GM18526 (cell line): ENCODE measurements around the gene SIMC1.
"Not testable (repeated sequence)": the region's sequence is repeated elsewhere in the genome, so short reads cannot be mapped to it uniquely, and the experiment has no call there.

Experiments used
- POLR2A ChIP-seq: IDR thresholded peaks from 3 replicates; pipeline ENCODE4 v1.6.1; 2011; ENCODE audit not compliant: insufficient read length; ENCODE audit errors: extremely low read depth

The SIMC1 gene

GRCh38 chr5:176237971-176238644, at the start of gene SIMC1:
Gene SIMC1 (plus strand): TSS chr5:176238424. CDS start chr5:176238509, 85 bp downstream.
- TF ChIP-seq POLR2A = not testable (repeated sequence)

- TF ChIP-seq POLR2A = no peak
These were observed 49.6 kb upstream of the SIMC1 start for GRCh38 chr5:176188506-176189193.

- no peak for TF ChIP-seq POLR2A
These were observed 48.4 kb upstream of the SIMC1 start for GRCh38 chr5:176189857-176190256.

GRCh38 chr5:176190886-176191755, 47.1 kb upstream of the SIMC1 start:
- TF ChIP-seq POLR2A = no peak

DNA sequence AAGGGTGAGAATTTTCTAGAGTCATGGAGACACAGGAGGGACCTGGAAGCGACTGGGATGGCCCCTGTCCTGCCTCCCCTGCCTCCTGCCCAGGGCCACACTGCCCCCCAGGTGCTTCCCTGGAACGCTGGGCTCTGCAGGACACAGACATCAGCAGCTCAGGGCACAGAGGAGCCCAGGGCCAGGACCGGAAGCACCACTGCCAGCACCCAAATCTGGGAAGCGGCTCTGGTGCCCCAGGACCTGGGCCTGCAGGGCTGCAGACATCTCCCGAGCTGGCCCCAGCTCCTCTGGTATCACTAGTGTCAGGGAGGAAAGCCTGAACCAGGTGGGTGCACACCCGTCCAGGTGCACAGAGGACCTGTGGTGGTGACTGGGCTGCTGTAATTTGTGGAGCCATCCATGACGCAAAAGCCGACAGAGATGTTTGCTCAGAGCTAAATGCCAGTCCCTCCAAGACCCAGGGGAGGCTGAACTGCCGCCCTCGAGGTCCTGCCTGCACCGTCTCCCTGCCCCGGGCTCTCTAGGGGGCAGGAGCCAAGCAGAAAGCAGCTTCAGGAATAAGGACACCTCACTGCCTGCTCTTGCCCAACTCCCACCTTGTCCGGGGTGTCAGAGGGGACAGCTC, 46.0 kb upstream of the SIMC1 start:
- TF ChIP-seq POLR2A = no peak

- no peak for TF ChIP-seq POLR2A
These were observed 36.4 kb upstream of the SIMC1 start for GRCh38 chr5:176201811-176202210.

- no peak for TF ChIP-seq POLR2A
These were observed 35.1 kb upstream of the SIMC1 start for GRCh38 chr5:176203086-176203485.

DNA sequence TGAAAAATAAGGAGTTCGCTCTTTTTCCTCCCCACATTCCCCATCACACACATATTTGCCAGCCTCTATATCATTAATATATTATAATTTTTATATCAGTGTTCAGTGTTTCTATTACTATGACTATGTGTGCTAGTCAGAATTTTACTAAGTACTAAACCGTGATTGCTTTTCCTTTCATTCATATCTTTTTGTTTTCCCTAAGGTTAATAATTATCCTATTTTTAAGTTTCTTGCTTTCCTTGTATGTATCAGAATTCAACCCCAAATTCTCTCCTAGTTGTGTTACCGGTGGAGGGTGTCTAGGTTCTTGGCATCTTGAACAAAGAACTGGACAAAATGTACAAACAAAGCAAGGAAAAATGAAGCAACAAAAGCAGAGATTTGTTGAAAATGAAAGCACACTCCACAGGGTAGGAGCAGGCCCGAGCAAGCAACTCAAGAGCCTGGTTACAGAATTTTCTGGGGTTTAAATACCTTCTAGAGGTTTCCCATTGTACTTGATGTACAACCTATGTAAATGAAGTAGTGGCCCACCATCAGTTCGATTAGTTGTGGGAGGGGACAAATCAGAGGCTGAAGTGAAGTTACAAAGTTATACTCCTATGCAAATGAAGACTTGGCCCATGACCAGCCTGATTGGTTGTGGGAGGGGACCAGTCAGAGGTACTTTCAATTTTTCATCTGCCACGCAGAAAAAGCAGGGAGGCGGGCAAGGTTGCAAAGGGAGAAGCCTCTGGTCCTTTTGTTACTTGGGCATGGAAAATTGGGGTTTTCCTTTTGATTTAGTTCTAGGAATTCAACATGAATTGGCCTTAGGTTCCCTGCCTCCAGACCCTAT, 79.5 kb downstream of the SIMC1 start:
- TF ChIP-seq POLR2A = no peak

DNA sequence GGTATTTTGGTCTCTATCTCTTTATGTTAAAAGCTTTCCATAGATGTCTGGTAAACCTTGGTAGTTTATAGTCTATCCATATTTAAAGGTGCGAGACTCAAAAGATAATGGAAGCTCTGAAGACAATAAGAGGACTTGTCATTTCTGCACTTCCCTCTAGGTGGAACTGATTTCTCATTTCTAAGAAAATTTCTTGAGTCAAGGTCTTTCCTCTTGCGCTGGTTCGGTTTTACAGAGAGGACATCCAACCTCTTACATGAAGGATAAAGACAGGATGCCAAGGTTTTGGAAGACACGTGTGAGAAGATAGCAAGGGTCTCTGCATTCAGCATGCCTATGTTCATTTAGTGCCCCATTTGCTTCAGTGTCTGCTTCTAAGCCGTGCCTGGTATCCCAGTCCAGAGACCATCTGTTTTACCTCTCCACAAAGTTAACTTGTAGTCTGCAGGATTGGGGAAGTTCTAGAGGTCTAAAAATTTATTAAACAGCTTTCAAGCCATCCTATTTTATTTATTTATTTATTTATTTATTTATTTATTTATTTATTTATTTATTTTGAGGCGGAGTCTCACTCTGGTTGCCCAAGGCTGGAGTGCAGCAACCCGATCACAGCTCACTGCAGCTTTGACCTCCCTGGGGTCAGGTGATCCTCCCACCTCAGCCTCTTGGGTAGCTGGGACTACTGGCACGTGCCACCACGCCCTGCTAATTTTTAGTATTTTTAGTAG, 81.8 kb downstream of the SIMC1 start:
- no peak for TF ChIP-seq POLR2A

GRCh38 chr5:176320577-176320976, 82.4 kb downstream of the SIMC1 start:
- TF ChIP-seq POLR2A = no peak

DNA sequence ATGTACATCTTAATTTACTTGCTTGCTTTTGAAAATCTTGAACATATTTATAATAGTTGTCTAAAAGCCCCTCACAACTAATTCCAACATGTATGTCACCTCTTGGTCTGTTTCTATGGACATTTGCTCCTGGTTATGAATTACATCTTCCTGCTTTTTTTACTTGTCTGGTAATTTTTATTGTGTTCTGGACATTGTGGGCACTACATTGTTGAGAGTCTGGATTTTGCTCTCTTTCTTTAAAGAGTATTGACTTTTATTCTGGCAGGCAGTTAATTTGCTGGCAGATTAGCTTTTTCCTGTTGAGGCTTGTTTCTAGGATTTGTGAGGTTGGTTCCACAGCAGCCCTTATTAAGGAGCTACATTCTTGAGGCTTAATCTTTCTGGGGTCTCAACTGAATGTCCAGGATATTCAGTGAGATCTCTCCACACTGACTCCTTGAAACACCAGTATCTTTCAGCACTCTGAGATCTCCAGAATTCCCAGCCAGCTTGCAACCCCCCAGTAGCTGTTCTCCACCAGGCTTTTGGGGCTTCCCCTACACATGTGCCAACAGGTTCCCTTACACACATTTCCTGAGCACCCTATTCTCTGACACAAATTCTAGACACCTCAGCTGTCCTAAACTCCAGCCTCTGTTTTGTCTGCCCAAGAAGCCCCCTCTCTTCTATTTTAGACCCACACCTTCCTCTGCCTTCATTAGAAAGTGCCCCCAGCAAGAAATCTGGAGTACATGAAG, 96.0 kb downstream of the SIMC1 start:
- no peak for TF ChIP-seq POLR2A

DNA sequence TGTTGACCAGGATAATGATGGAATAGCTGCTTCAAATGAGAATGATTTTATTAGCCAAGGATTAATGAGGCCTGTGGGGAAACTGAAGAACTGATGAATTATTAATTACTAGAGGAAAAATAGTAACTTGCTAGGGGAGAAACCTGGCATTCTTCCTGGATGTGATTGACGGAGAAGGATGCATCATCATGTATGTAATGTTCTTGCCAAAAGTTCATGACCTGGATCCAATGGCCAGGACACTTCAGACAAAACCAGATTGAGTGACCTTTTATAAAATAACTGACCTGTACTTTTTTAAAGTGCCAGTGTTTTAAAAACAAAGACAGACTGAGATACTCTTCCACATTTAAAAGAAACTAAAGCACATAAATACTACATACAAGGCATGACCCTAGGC, 99.7 kb downstream of the SIMC1 start:
- TF ChIP-seq POLR2A = no peak

GRCh38 chr5:176339304-176339703, 101.1 kb downstream of the SIMC1 start:
- no peak for TF ChIP-seq POLR2A

DNA sequence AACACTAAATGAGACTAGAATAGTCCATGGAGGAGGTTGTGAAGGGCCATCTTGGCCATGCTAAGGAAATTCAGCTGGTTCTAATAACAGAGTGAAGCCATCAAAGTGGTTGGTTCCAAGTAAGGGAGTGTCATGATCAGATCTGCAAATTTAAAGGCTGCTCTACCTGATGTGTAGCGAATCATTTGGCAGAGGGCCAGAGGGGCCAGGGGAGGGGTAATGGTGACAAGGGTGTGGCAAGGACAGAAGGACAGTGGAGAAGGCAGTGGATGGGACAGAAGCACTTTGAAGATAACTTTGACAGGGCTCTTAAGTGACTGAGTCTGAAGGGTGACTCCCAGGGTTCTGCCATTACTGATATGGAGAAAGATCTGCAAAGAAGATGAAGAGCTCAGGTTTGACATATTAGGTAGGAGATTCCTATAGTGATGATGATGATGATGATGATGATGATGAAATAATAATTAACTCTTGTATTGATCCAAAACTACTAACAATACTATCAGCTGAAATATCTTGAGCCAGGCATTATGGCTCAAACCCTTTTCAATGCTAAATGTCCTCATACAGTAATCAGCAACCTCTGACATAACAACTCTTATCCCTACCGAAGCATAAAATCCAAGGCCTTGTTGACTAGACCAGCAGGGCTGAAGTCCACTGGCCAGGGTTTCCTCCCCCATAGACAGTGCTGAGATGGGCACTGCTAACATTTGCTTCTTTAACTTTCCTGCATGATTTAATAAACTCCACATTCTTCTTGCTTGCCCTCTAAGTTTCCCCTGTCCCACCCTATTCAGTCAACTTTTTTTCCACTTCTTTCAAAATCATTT, 103.3 kb downstream of the SIMC1 start:
- no peak for TF ChIP-seq POLR2A
